Activated naive CD4-positive, alpha-beta T cell treated with anti-CD3 and anti-CD28 coated beads, Interleukin-2, amount 50 U/mL, for 16 hours (primary cell): ENCODE data around the gene ST6GALNAC3.

Experiments
- DNase-seq: peaks from one replicate; pipeline ENCODE4 v3.0.0-alpha.2; 2020

The ST6GALNAC3 gene

DNA sequence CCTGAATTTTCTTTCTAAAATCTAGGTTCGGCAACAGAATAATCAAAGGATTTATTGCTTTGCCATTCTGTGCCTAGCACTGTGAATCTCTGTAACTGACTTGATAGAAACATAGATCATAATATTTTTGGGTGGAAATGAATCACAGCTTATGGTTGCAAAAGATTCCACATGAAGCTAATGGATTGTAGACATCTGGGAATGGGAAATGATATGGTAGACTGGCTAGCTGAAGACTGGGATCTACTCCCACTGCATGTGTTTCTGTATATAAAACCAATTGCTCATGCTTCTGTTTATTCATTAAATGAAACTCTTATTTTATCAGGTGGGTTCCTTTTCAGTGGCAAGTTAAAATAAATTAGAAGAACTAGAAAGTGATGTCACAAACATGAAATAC is 395.6 kb downstream of the ST6GALNAC3 start:
- DNase-seq = no peak

GRCh38 chr1:76471536-76471935 is 397.0 kb downstream of the ST6GALNAC3 start:
- no peak for DNase-seq

- no peak for DNase-seq
These were observed 399.0 kb downstream of the ST6GALNAC3 start for GRCh38 chr1:76473591-76473990.

- DNase-seq = no peak
These were observed 400.4 kb downstream of the ST6GALNAC3 start for GRCh38 chr1:76474922-76475321.

DNA sequence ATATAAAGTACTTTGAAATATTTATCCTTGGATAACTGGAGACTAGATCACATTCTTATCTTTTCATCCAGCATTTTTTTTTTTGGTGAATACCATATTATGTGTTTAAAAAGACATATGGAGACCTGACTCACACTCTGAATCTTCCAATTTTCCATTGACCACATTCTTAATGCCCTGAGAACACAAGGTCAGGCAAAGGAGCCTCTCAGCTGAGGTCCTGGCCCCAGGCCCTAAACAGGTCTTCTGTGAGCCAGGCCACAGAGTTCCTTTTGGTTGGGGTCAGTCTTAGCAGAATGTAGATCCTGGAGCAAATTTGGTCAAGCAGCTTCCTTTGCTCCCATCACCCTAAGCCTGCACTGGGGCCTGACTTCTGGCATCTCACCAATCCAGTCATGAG is 402.6 kb downstream of the ST6GALNAC3 start:
- no peak for DNase-seq

DNA sequence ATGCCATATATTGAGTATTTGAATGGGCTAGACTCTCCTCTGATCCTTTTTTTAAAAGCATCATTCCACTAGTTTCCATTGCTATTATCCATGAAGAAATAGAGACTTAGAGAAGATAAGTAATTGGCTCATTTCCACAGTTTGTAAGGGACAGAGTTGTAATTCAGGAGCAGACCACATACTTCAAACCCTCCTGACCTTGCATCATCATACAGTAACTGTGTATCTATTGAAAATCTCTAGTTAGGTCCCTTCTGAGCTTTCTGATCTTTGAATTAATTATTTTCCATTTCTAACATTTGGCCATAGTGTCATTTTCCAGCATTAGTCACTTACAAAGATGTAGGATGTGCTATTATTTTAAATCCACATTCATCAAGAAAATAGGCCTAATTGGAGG is 406.3 kb downstream of the ST6GALNAC3 start:
- DNase-seq = no peak

DNA sequence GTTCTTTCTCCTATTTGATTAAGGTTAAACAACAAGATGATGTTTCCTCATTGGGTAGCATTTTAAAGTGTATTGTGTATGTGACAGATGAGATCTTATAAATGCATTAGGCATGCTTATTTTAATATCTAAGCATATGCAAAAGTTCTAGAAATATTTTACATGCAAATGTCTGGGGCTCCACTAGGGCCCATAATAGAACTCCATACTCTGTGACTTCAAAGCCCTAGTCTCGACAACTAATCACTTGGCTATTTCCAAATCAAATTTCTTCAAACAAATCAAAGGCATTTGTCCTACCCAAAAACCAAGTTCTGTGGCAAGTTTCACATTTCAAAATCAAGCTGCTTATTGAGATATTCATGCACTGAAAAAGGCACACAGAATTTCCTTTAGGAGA is 407.1 kb downstream of the ST6GALNAC3 start:
- no peak for DNase-seq

GRCh38 chr1:76482272-76482671 is 407.7 kb downstream of the ST6GALNAC3 start:
- no peak for DNase-seq

GRCh38 chr1:76491737-76492136 is 417.2 kb downstream of the ST6GALNAC3 start:
- DNase-seq = no peak

DNA sequence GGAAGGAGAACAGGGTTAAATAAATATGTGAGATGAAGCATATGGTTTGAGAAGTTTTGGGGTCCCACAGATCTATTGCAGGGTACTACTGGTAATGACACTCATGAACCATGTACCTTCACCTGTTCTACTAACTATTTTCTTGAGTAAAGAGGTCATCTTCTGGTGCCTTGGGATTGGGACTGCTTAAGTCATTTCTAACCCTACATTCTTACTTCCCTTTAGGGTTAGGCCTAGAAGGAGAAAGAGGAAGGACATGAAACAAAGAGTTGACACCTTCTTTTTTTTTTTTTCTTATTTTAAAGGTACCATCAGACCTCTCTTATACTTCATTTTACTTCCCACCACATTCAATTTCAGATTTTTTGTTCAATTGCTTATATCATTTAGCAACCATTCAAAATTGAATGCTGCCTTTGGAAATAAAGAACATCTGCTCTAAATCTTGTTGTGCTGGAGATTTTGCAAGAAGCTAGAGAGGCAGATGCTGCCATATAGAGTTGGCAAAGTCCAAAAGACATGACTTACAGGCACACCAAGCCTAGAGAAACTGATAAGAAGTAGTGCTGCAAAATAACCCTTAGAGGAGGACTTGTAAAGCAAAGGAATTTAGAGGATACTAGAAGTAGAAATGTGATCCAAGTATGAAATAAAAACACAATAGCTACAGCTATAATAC is 418.3 kb downstream of the ST6GALNAC3 start:
- no peak for DNase-seq

- DNase-seq = no peak
These were observed 420.3 kb downstream of the ST6GALNAC3 start for GRCh38 chr1:76494807-76495206.

- no peak for DNase-seq
These were observed 422.3 kb downstream of the ST6GALNAC3 start for GRCh38 chr1:76496871-76497270.

GRCh38 chr1:76500116-76500515 is 425.6 kb downstream of the ST6GALNAC3 start:
- no peak for DNase-seq

DNA sequence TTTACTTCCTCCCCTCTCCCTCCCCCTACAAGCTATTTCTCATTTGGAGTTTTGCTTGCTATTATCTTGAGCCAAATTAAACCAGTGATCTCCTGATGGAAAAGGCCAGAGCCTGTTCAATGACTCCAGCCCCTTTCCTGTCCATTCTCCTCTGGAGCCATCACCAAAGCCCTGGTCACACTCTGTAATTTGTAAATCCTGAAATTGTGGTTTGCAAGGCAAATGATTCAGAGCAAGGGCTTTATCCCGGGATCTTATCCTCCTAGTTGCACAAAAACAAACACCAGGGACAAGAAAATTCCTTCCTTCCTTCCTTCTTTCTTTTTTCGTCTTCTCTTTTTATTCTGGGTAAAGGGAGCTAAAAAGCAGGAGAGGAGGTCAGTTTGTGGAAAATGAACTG is 426.6 kb downstream of the ST6GALNAC3 start:
- DNase-seq = no peak

DNA sequence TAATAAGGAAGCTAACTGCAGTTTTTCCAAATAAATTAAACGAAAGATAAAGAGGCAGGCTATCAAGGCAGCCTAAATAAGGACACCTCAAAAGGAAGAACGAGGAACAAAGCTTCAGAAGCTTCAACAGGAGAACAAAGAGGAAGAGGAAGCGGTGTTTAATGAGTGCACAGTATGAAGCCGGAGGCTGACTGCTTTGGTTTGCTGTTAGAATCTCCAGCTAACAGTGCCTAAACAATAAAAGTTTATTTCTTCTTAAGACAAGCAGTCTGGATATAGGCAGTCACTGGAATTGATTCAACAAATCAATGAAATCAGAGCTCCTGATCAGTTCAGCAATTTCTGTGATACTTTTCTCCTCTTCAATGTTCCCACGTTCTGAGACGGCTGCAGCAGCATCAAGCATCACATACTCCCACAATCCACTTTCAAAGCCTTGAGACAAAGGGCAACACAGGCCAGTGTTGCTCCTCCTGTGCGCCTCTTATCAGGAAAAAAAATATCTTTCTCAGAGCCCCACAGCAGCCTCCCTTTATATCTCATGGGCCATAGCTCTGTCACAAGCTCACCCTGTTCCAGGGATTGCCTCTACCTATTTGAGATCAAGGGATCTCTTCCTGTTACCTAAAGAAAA is 427.2 kb downstream of the ST6GALNAC3 start:
- no peak for DNase-seq

GRCh38 chr1:76503100-76503499 is 428.6 kb downstream of the ST6GALNAC3 start:
- DNase-seq = no peak

DNA sequence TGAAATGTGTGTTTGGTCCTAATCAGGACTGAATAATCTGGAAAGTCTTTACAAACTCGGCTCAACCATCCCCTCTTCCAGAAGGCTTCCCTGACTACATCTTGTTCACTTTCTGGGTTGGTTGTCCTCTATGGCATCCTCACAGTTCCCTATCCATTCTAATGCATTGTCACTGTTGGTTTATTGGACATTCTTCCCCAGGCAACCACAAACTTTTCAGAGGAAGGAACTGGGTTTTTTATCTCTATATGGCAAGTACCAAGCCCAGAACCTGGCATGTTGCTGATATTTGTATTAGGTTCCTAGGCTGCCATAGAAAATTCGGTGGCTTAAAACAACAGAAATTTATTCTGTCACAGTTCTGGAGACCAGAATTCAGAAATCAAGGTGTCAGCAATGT is 429.2 kb downstream of the ST6GALNAC3 start:
- DNase-seq = no peak

DNA sequence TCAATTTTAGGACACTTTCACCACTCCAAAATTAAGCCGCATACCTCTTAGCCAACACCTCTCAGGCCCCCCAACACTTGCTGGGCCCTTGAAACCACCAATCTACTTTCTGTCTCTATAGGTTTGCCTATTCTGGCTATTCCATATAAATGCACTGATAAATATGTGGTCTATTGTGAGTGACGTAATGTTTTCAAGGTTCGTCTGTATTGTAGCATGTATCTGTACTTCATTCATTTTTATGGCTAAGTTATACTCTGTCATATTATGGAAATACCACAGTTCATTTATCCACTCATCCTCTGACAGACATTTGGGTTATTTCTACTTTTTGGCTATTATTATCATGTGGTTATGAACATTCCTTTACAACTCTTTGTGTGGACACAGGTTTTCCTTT is 432.8 kb downstream of the ST6GALNAC3 start:
- no peak for DNase-seq

DNA sequence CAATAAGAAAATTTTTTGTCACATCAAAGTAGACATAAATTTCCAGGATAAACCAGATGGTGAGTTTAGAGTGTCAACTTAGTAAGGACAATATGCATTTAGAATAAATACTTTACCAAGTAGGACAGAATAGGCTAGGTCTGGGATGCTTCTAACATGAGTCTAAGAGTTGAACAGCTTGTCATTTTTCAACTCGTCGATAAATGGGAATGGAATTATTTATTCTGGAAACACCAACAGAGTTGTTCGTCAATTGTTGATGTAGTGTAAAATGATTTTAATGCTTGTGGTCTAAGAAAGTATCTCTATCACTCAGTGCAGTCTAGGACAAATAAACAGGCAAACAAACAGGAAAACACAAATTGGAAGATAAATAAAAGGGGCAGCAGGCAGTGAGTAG is 434.3 kb downstream of the ST6GALNAC3 start:
- DNase-seq = no peak

- no peak for DNase-seq
These were observed 436.4 kb downstream of the ST6GALNAC3 start for GRCh38 chr1:76510672-76511557.

DNA sequence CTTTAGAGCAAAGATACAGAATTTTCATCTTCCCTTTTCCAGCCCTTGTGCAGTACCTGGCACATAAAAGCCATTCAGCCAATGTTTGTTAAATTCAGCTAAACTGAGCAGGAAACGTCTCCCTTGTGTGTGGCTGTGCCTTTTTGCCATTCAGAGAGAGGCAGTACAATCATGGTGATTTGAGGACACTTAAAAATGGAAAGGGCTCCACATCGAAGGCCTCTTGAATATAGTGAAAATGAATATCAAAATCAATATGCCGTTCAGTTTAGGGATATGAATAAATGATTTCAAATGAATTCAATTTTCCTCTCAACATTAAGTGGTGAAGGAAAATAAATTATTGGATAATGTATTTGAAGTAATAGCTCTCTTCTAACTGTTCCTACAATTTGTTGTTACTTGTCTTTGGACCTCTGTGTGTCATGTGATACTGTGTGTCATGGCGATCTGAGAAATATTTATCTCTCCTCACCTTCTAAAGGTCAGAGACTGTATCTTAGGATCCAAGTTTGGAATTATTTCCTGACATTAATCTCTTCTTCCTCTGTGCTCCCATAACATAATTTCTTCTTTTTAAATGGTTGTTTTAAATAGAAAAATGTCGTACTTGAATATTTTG is 437.1 kb downstream of the ST6GALNAC3 start:
- DNase-seq = no peak

- no peak for DNase-seq
These were observed 456.4 kb downstream of the ST6GALNAC3 start for GRCh38 chr1:76530953-76531352.

DNA sequence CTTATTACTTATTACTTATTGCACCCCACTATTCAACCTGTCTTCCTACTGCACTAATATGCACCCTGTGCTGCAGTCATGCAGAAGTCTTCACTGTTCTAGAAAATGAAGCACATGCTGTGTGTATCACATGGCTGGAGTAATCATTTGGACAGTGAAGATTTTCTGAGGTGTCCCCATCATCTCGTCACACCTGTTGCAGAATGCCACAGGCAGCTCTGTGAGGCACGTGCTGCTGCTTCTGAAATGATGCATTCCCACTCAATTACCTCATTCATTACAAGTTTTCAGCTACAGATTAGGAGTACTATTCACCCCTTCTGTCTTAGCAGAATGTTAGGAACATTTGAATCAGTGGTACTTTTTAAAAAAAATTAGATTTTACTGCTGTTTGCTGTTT is 467.1 kb downstream of the ST6GALNAC3 start:
- no peak for DNase-seq
